A549 (cell line): ENCODE measurements around the gene IFT80. TPM values are rescaled to one million over a fixed set of nuclear protein-coding genes. Genes with fewer than 3 reads are reported as not detected.
A peak's percentile ranks its signal among the peaks of the same experiment; 100 is the strongest.
"Not testable (repeated sequence)": the region's sequence is repeated elsewhere in the genome, so short reads cannot be mapped to it uniquely, and the experiment has no call there.

ENCODE experiments used
- ATAC-seq, 2 experiments: fragments of 200-7000 bp in 1 of 2; fragments of >200 bp in 1 of 2; cut with Nextera tagmentation in 1 of 2; cut with Tn5 transposase in 1 of 2; 3 replicates each; pipeline versions ENCODE4 v1.8.0 to v1.9.1; 2018 to 2020; ENCODE audit warnings: mild to moderate bottlenecking in 1 of 2, moderate library complexity in 1 of 2
- CTCF ChIA-PET: fragments of 300-600 bp; sonication (Branson Sonifier 250); formaldehyde crosslinking; extraction: SDS; loops from one replicate; lab custom pipeline; 2021; ENCODE audit warnings: antibody characterized with exemption, inconsistent platforms; lab: Yijun Ruan, JAX
- POLR2A ChIA-PET: fragments of 350-600 bp; formaldehyde crosslinking; extraction: SDS; loops from one replicate; lab custom pipeline; 2021; ENCODE audit warnings: antibody characterized with exemption, inconsistent platforms; lab: Yijun Ruan, JAX
- DNase-seq, 2 experiments: peaks; one replicate each; pipeline versions ENCODE4 v3.0.0 to v3.0.0-alpha.2; 2011 to 2016; ENCODE audit warnings: low read depth in 1 of 2, low spot score in 1 of 2
- FAIRE-seq: peaks from 2 replicates; lab custom pipeline; 2011; peaks lifted over from hg19 to GRCh38; lab: Jason Lieb, UNC
- H3K27ac ChIP-seq, 2 experiments: fragments of >200 bp; sonication (Bioruptor Twin); formaldehyde crosslinking; 3 replicates each; pipeline ENCODE4 v1.5.1; 2016 to 2017
- H3K4me1 ChIP-seq: fragments of >200 bp; sonication (Bioruptor Twin); formaldehyde crosslinking; 3 replicates; pipeline ENCODE4 v1.6.1; 2016
- H3K4me2 ChIP-seq: fragments of >200 bp; sonication (Bioruptor Twin); formaldehyde crosslinking; 3 replicates; pipeline ENCODE4 v1.6.1; 2016
- H3K4me3 ChIP-seq: fragments of >200 bp; sonication (Bioruptor Twin); formaldehyde crosslinking; 3 replicates; pipeline ENCODE4 v1.5.1; 2016
- H3K9me3 ChIP-seq: fragments of >200 bp; sonication (Bioruptor Twin); formaldehyde crosslinking; 3 replicates; pipeline ENCODE4 v1.6.1; 2016
- ATOH8 ChIP-seq: fragments of 250-450 bp; sonication (Bioruptor Pico); IDR thresholded peaks from 2 replicates; pipeline ENCODE4 v1.5.0; 2020; ENCODE audit warnings: low read depth, mild to moderate bottlenecking, moderate library complexity
- CBX2 ChIP-seq: fragments of 200-600 bp; sonication (generic); IDR thresholded peaks from 2 replicates; pipeline ENCODE4 v1.6.1; 2016; ENCODE audit warnings: low read depth, mild to moderate bottlenecking, borderline replicate concordance
- EHF ChIP-seq: fragments of 250-450 bp; sonication (Bioruptor Pico); IDR thresholded peaks from 2 replicates; pipeline ENCODE4 v1.5.0; 2020; ENCODE audit warnings: mild to moderate bottlenecking
- EP300 ChIP-seq, 2 experiments: fragments of >200 bp; sonication (Bioruptor Twin); formaldehyde crosslinking; IDR thresholded peaks; 2 replicates in 1 of 2; 3 replicates in 1 of 2; pipeline ENCODE4 v1.6.1; 2016 to 2017
- FOXS1 ChIP-seq: fragments of 250-450 bp; sonication (Bioruptor Pico); IDR thresholded peaks from 2 replicates; pipeline ENCODE4 v1.5.0; 2020; ENCODE audit warnings: mild to moderate bottlenecking, moderate library complexity
- GATA3 ChIP-seq: IDR thresholded peaks from 2 replicates; pipeline ENCODE4 v1.6.1; 2012; ENCODE audit warnings: borderline replicate concordance
- HDAC2 ChIP-seq: fragments of 200-600 bp; sonication (generic); IDR thresholded peaks from 2 replicates; pipeline ENCODE4 v1.6.1; 2016
- HOXA7 ChIP-seq: fragments of 250-450 bp; sonication (Bioruptor Pico); IDR thresholded peaks from 2 replicates; pipeline ENCODE4 v1.5.0; 2020; ENCODE audit warnings: mild to moderate bottlenecking, moderate library complexity
- JUN ChIP-seq, 2 experiments: fragments of >200 bp; sonication (Bioruptor Twin); formaldehyde crosslinking; IDR thresholded peaks; 2 replicates in 1 of 2; 3 replicates in 1 of 2; pipeline ENCODE4 v1.6.1; 2016 to 2017
- JUNB ChIP-seq: fragments of >200 bp; sonication (Bioruptor Twin); formaldehyde crosslinking; IDR thresholded peaks from 2 replicates; pipeline ENCODE4 v1.6.1; 2016
- MAZ ChIP-seq: fragments of 150-350 bp; IDR thresholded peaks from 2 replicates; pipeline ENCODE4 v1.6.1; 2014; ENCODE audit warnings: antibody characterized with exemption, low read depth, low read length, borderline replicate concordance
- NFE2L2 ChIP-seq: fragments of 150-350 bp; conservative IDR thresholded peaks from 2 replicates; pipeline ENCODE4 v1.6.1; 2014; ENCODE audit warnings: low read length
- NPAS2 ChIP-seq: fragments of 250-450 bp; sonication (Bioruptor Pico); IDR thresholded peaks from 2 replicates; pipeline ENCODE4 v1.8.0; 2022; ENCODE audit warnings: mild to moderate bottlenecking, moderate library complexity, borderline replicate concordance
- POLR2A ChIP-seq: IDR thresholded peaks from 2 replicates; pipeline ENCODE4 v1.6.1; 2012; ENCODE audit warnings: mild to moderate bottlenecking, low read length
- RAD21 ChIP-seq, 2 experiments: fragments of >200 bp in 1 of 2; sonication (Bioruptor Twin) in 1 of 2; formaldehyde crosslinking in 1 of 2; IDR thresholded peaks in 1 of 2; conservative IDR thresholded peaks in 1 of 2; 2 replicates in 1 of 2; 3 replicates in 1 of 2; pipeline ENCODE4 v1.6.1; 2012 to 2018; ENCODE audit warnings: inconsistent platforms in 1 of 2
- RCOR1 ChIP-seq: fragments of 150-350 bp; IDR thresholded peaks from 2 replicates; pipeline ENCODE4 v1.6.1; 2014; ENCODE audit warnings: antibody characterized with exemption, low read length, low read depth
- RNF2 ChIP-seq: fragments of 200-600 bp; sonication (generic); IDR thresholded peaks from 2 replicates; pipeline ENCODE4 v1.6.1; 2016; ENCODE audit warnings: low read depth, mild to moderate bottlenecking, antibody characterized with exemption, moderate library complexity, borderline replicate concordance
- SREBF2 ChIP-seq: fragments of 450-650 bp; IDR thresholded peaks from 2 replicates; pipeline ENCODE4 v1.6.1; 2014; ENCODE audit warnings: mild to moderate bottlenecking, moderate library complexity
- TP53 ChIP-seq: fragments of 250-450 bp; sonication (Bioruptor Pico); IDR thresholded peaks from 2 replicates; pipeline ENCODE4 v1.5.0; 2021; ENCODE audit warnings: mild to moderate bottlenecking, moderate library complexity
- ZC3H11A ChIP-seq: fragments of 450-650 bp; IDR thresholded peaks from 2 replicates; pipeline ENCODE4 v1.6.1; 2014; ENCODE audit warnings: antibody characterized with exemption, mild to moderate bottlenecking
- ZNF302 ChIP-seq: fragments of 250-450 bp; sonication (Bioruptor Pico); IDR thresholded peaks from 2 replicates; pipeline ENCODE4 v1.9.0; 2021; ENCODE audit warnings: inconsistent platforms, mild to moderate bottlenecking, moderate library complexity
- ZSCAN20 ChIP-seq: fragments of 250-450 bp; sonication (Bioruptor Pico); IDR thresholded peaks from 2 replicates; pipeline ENCODE4 v1.8.0; 2022; ENCODE audit warnings: mild to moderate bottlenecking, moderate library complexity
- WGBS: methylation state at CpG from one replicate; pipeline ENCODE4 v1.1.6; 2017; ENCODE audit errors: missing lambda C conversion rate; 5-methylcytosine and 5-hydroxymethylcytosine counted together
- polyA plus RNA-seq, 4 experiments: library from polyadenylated mRNA; depleted of rRNA in 3 of 4; stranded (reverse); fragments of >200 nt; fragmentation: RNase III in 1 of 4; extraction: RNeasy Plus Mini Kit Qiagen cat#74134 plus additional on column Dnase treatment in 1 of 4; gene quantifications; 2 replicates in 3 of 4; 3 replicates in 1 of 4; pipeline ENCODE4 v1.2.3, GENCODE V29; 2011 to 2017

The IFT80 gene
- polyA plus RNA-seq, 2 of the 4 experiments (the other 2 are of a cell fraction): 30.6 to 41.8 TPM

DNA sequence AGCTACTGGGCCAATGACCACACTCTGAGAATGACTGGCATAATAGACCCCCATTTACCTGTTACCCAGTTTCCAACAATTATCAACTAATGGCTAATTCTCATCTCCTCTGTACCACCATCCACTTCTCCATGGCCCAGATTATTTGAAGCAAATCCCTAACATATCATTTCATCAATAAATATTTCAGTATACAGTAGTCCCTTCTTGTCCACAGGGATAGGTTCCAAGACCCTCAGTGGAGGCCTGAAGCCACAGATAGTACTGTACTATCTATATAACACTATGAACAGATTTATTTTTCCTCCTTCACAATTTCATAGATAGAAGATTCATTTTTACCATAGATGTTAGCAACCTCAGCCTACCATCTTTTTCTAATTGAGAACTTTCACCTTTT, 68.3 kb downstream of the IFT80 start:
- CTCF ChIA-PET: interaction anchor here (0.9 kb wide), 1 partner anchor 197 kb away, joined by 3 read pairs; no protein-coding TSS in a partner anchor
- Histone ChIP-seq H3K4me1 (peaks cover 23% of the 10 kb centered on the region), H3K4me3 (no peak overlapping the region), H3K4me2 (peak overlapping the region; percentile 60), H3K27ac (peak overlapping the region; percentile 87 to 90), H3K9me3 (no peaks in the 10 kb centered on the region)
- POLR2A ChIA-PET: interaction anchor here (0.6 to 1.0 kb wide), 2 partner anchors 105 to 119 kb away, joined by 3 read pairs; partner anchors contain the start of genes C3orf80 and TRIM59
- FAIRE-seq: no peak
- no peak for DNase-seq
- peak; percentile 40 to 52; a peak in 4 of 6 replicates for ATAC-seq
- TF ChIP-seq RNF2: no peak
- TF ChIP-seq NFE2L2: 0 out of 2 replicates have a peak, but pooled peaks have one; percentile 44
- TF ChIP-seq, all 56 proteins: peak for 1

DNA sequence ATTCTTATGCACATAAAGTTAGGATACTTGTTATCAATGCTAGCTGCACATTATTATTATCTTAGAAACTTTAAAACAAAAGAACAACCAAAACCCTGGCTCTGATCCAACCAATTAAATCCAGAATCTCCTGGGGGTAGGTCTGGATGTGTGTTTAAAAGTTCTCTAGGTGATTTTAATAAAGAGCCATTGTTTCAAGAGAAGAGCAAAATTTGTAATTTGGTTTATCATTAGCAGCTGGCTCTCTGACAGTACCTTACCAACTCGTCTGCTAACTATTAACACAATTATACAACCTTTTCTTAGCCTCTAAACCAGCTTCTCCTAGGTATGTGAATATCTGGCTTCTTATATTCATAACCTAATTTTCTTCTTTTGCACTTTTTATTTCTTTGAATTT, 68.9 kb downstream of the IFT80 start:
- Histone ChIP-seq H3K4me3 (no peak overlapping the region), H3K27ac (peak overlapping the region; percentile 87 to 90)
- no peak for TF ChIP-seq RAD21 (conservative IDR thresholded peaks at IDR 0.05 in 1 of 2, IDR thresholded peaks at IDR 0.05 in 1 of 2)
- no peak for TF ChIP-seq TP53
- TF ChIP-seq SREBF2: no peak
- TF ChIP-seq RCOR1: no peak
- no peak for TF ChIP-seq NFE2L2
- TF ChIP-seq POLR2A: no peak
- TF ChIP-seq ATOH8 (CRISPR knock-in tag): no peak
- TF ChIP-seq, all 56 proteins: peak for 0
- Histone ChIP-seq H3K4me1 (peaks cover 23% of the 10 kb centered on the region), H3K4me2 (peak overlapping the region; percentile 60; the same call in 2 of the 3 replicates), H3K9me3 (no peaks in the 10 kb centered on the region)
- DNase-seq: no peak
- CTCF ChIA-PET: interaction anchor here (0.6 to 1.0 kb wide), 3 partner anchors 60 to 298 kb away, joined by 3 to 4 read pairs (median 3); no protein-coding TSS in a partner anchor
- no peak for FAIRE-seq
- 82% methylated on average over 1 of the region's 1 CpG for WGBS
- no peak for ATAC-seq
- POLR2A ChIA-PET: interaction anchor here (0.6 kb wide), 1 partner anchor 105 kb away, joined by 3 read pairs; the partner anchor contains the start of gene C3orf80

- CTCF ChIA-PET: interaction anchor here (1.3 kb wide), 1 partner anchor 294 kb away, joined by 4 read pairs; no protein-coding TSS in a partner anchor
- POLR2A ChIA-PET, FAIRE-seq: not testable (repeated sequence)
Measured at GRCh38 chr3:160326286-160326685, 72.7 kb downstream of the IFT80 start.

DNA sequence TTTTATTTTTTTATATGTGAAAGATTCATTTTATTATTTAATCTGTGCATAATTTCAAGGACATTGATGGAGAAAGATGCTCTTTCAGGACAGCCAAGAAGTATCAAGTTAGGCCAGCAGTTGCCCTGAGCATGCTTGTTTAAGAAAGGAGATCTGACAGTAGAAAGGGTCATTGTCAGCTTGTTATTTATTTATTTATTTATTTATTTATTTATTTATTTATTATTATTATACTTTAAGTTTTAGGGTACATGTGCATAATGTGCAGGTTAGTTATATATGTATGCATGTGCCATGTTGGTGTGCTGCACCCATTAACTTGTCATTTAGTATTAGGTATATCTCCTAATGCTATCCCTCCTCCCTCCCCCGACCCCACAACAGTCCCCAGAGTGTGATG, 77.2 kb downstream of the IFT80 start:
- peak; percentile 67 for TF ChIP-seq ZC3H11A
- ATAC-seq, H3K27ac ChIP-seq, CTCF ChIA-PET, POLR2A ChIA-PET, FAIRE-seq, DNase-seq, H3K4me2 ChIP-seq, H3K4me3 ChIP-seq, H3K4me1 ChIP-seq, H3K9me3 ChIP-seq: not testable (repeated sequence)
- 17% methylated on average over 1 of the region's 1 CpG for WGBS

More at GRCh38 chr3:160326286-160326685, 72.7 kb downstream of the IFT80 start:
- H3K4me1 ChIP-seq: peaks cover 15% of the 10 kb centered on the region
- H3K4me3 ChIP-seq, H3K4me2 ChIP-seq, H3K27ac ChIP-seq, DNase-seq, ATAC-seq, H3K9me3 ChIP-seq: not testable (repeated sequence)
- WGBS: 65% methylated on average over 2 of the region's 2 CpGs

GRCh38 chr3:160319322-160319721, 79.7 kb downstream of the IFT80 start:
- TF ChIP-seq JUNB (no peak), EHF (no peak), GATA3 (no peak), NFE2L2 (no peak), HDAC2 (no peak), POLR2A (no peak), NPAS2 (CRISPR knock-in tag) (no peak), FOXS1 (CRISPR knock-in tag) (no peak), RAD21 (conservative IDR thresholded peaks at IDR 0.05 in 1 of 2, IDR thresholded peaks at IDR 0.05 in 1 of 2) (no peak), SREBF2 (no peak), ZSCAN20 (CRISPR knock-in tag) (no peak), MAZ (no peak), ZNF302 (no peak), HOXA7 (no peak), CBX2 (no peak), JUN (IDR thresholded peaks at IDR 0.05) (no peak), EP300 (IDR thresholded peaks at IDR 0.05) (no peak)
- FAIRE-seq (no peak), ATAC-seq (no peak), DNase-seq (no peak)
- Histone ChIP-seq H3K4me3 (no peak overlapping the region), H3K9me3 (no peaks in the 10 kb centered on the region), H3K4me1 (peaks cover 3% of the 10 kb centered on the region; the same call in 1 of the 3 replicates), H3K4me2 (no peak overlapping the region), H3K27ac (no peak overlapping the region)
- ChIA-PET POLR2A (no interaction called here), CTCF (no interaction called here)
